GM18907 (cell line): ENCODE data around the gene DYNLT2B.
"Not testable (repeated sequence)": the region's sequence is repeated elsewhere in the genome, so short reads cannot be mapped to it uniquely, and the experiment has no call there.

Experiments used
- ATAC-seq: cut with Tn5 transposase; IDR thresholded peaks from one replicate; pipeline ENCODE4 v1.9.1; 2021; ENCODE audit warnings: mild to moderate bottlenecking, moderate library complexity; ENCODE audit not compliant: unreplicated experiment

The DYNLT2B gene

GRCh38 chr3:196327405-196327804, 9.4 kb upstream of the DYNLT2B start:
- ATAC-seq = no peak

GRCh38 chr3:196326936-196327335, 8.9 kb upstream of the DYNLT2B start:
- no peak for ATAC-seq

- no peak for ATAC-seq
These were observed 5.7 kb upstream of the DYNLT2B start for GRCh38 chr3:196323691-196324090.

GRCh38 chr3:196323016-196323415, 5.0 kb upstream of the DYNLT2B start:
- no peak for ATAC-seq

- ATAC-seq = no peak
These were observed 3.1 kb upstream of the DYNLT2B start for GRCh38 chr3:196321162-196321561.

GRCh38 chr3:196320137-196320536, 2.1 kb upstream of the DYNLT2B start:
- ATAC-seq = no peak

- ATAC-seq = not testable (repeated sequence)
These were observed 997 bp downstream of the DYNLT2B start for GRCh38 chr3:196316799-196317686.

GRCh38 chr3:196315821-196316220, 2.2 kb downstream of the DYNLT2B start:
- ATAC-seq = no peak

GRCh38 chr3:196314597-196314996, 3.4 kb downstream of the DYNLT2B start:
- no peak for ATAC-seq

- ATAC-seq = not testable (repeated sequence)
These were observed 4.0 kb downstream of the DYNLT2B start for GRCh38 chr3:196314086-196314485.

GRCh38 chr3:196302960-196303359, 15.1 kb downstream of the DYNLT2B start:
- not testable (repeated sequence) for ATAC-seq

GRCh38 chr3:196302551-196302950, 15.5 kb downstream of the DYNLT2B start:
- ATAC-seq = not testable (repeated sequence)

GRCh38 chr3:196298521-196298920, 19.5 kb downstream of the DYNLT2B start:
- no peak for ATAC-seq

- peak; percentile 37 for ATAC-seq
These were observed 25.6 kb downstream of the DYNLT2B start for GRCh38 chr3:196292286-196292923.

GRCh38 chr3:196288141-196288460, 29.9 kb downstream of the DYNLT2B start:
- no peak for ATAC-seq

GRCh38 chr3:196287440-196288140, 30.4 kb downstream of the DYNLT2B start, which contains the start of gene PCYT1A:
TSS of gene PCYT1A (minus strand) at chr3:196287726. CDS start at chr3:196270531, 17,195 bp downstream.
- ATAC-seq = peak; percentile 82

GRCh38 chr3:196287090-196287439, 31.0 kb downstream of the DYNLT2B start:
- peak; percentile 32 for ATAC-seq

- ATAC-seq = no peak
These were observed 33.6 kb downstream of the DYNLT2B start for GRCh38 chr3:196284396-196284795.

- no peak for ATAC-seq
These were observed 36.1 kb downstream of the DYNLT2B start for GRCh38 chr3:196281962-196282361.

- no peak for ATAC-seq
These were observed 37.2 kb downstream of the DYNLT2B start for GRCh38 chr3:196280689-196281440.

- peak; percentile 2 for ATAC-seq
These were observed 42.9 kb downstream of the DYNLT2B start for GRCh38 chr3:196275126-196275525.
